CD4-positive, alpha-beta T cell (primary cell): ENCODE measurements around the gene DEDD2. TPM values are rescaled to one million over a fixed set of nuclear protein-coding genes. Genes with fewer than 3 reads are reported as not detected.

ENCODE experiments used
- ATAC-seq: fragments of 200-7000 bp; cut with Tn5 transposase; one replicate; pipeline ENCODE4 v1.10.0; 2022; ENCODE audit warnings: mild to moderate bottlenecking; ENCODE audit not compliant: poor library complexity
- CTCF ChIA-PET: fragments of 350-600 bp; sonication (Branson Sonifier 250); formaldehyde crosslinking; loops from one replicate; lab custom pipeline; 2021; ENCODE audit warnings: antibody characterized with exemption, inconsistent platforms; lab: Charles Lee
- POLR2A ChIA-PET: fragments of 350-600 bp; sonication (Branson Sonifier 250); formaldehyde crosslinking; loops from one replicate; lab custom pipeline; 2021; ENCODE audit warnings: antibody characterized with exemption, inconsistent platforms; lab: Charles Lee
- DNase-seq, 14 experiments: peaks; one replicate each; pipeline ENCODE4 v3.0.0-alpha.2; 2013 to 2020; ENCODE audit warnings: mixed read lengths in 2 of 14
- H3K27ac ChIP-seq, 2 donors: one replicate each; pipeline versions ENCODE4 v1.5.1 to v1.7.0; 2013; ENCODE audit warnings: low read length in 2 of 2, low read depth in 1 of 2, mild to moderate bottlenecking in 1 of 2
- H3K27me3 ChIP-seq, 2 experiments: 1 replicate in 1 of 2; 2 replicates in 1 of 2; pipeline versions ENCODE4 v1.6.1 to v1.7.0; 2013; ENCODE audit warnings: low read length in 2 of 2, control low read depth in 1 of 2, mild to moderate bottlenecking in 1 of 2, moderate library complexity in 1 of 2; ENCODE audit not compliant: insufficient read depth in 2 of 2, control insufficient read depth in 1 of 2
- H3K36me3 ChIP-seq: one replicate; pipeline ENCODE4 v1.6.1; 2013; ENCODE audit warnings: low read length, control low read depth; ENCODE audit not compliant: insufficient read depth
- H3K4me1 ChIP-seq: one replicate; pipeline ENCODE4 v1.6.1; 2013; ENCODE audit warnings: low read length, control low read depth; ENCODE audit not compliant: insufficient read depth
- H3K4me3 ChIP-seq: one replicate; pipeline ENCODE4 v1.5.1; 2013; ENCODE audit warnings: mild to moderate bottlenecking, low read length, moderate library complexity
- H3K9me3 ChIP-seq, 2 experiments: 1 replicate in 1 of 2; 2 replicates in 1 of 2; pipeline versions ENCODE4 v1.6.1 to v1.7.0; 2013; ENCODE audit warnings: low read length in 2 of 2, mild to moderate bottlenecking in 2 of 2, control low read depth in 1 of 2, moderate library complexity in 1 of 2; ENCODE audit not compliant: control insufficient read depth in 1 of 2, insufficient read depth in 1 of 2
- H3K27ac Mint-ChIP-seq: one replicate; pipeline ENCODE4 v1.8.0; 2020; ENCODE audit warnings: mixed read lengths
- H3K27me3 Mint-ChIP-seq: one replicate; pipeline ENCODE4 v1.8.0; 2021; ENCODE audit warnings: mixed read lengths
- H3K36me3 Mint-ChIP-seq: one replicate; pipeline ENCODE4 v1.8.0; 2021; ENCODE audit warnings: low read depth, mixed read lengths
- H3K4me1 Mint-ChIP-seq: one replicate; pipeline ENCODE4 v1.8.0; 2021; ENCODE audit warnings: low read depth, mixed read lengths
- H3K4me3 Mint-ChIP-seq: one replicate; pipeline ENCODE4 v1.8.0; 2020; ENCODE audit warnings: mild to moderate bottlenecking, mixed read lengths
- H3K9me3 Mint-ChIP-seq: one replicate; pipeline ENCODE4 v1.8.0; 2020; ENCODE audit warnings: mixed read lengths
- intact Hi-C, 2 experiments: fragments of 100-400 bp; cut with DNase I in 1 of 2; cut with micrococcal nuclease in 1 of 2; formaldehyde crosslinking; loops; one replicate each; pipeline versions ENCODE4 v1.15.1 to v1.9.0; 2023 to 2025; cut with DNase I, micrococcal nuclease
- total RNA-seq, 174 experiments: library from RNA in 2 of 174; stranded (reverse) in 2 of 174; gene quantifications; one replicate each; pipeline ENCODE4 v1.2.3 and lab custom pipeline; 2021 to 2026
- TF ChIP-seq, protein P1 (sequence below): fragments of 200-600 bp; IDR thresholded peaks from one replicate; pipeline ENCODE4 v1.8.0; 2022; ENCODE audit warnings: antibody characterized with exemption, mild to moderate bottlenecking

DEDD2 gene
- total RNA-seq, 2 experiments from 2014 or later: 96.5 to 103 TPM

DNA sequence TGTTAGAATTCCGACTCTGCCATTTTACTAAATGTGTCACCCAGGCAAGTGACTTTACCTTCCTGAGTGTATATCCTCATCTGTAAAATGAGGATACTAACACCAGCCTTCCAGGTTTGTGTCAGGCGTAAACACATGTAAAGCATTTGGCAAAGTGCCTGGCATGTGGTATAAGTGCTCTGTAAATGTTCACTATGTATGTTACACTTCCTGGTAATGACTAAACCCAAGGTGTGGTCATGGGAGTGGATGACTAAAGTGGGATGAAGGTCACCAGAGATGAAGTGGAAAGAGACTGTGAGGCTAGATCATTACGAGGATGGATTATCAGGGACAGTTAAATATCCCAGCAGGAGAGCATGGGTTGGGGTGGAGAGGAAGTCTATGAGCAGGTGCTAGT, 25.6 kb downstream of the DEDD2 start:
- Histone ChIP-seq H3K9me3 (no peaks in the 10 kb centered on the region), H3K4me1 (peaks cover 44% of the 10 kb centered on the region), H3K4me3 (no peak overlapping the region), H3K27me3 (no peaks in the 10 kb centered on the region), H3K27ac (no peak overlapping the region), H3K36me3 (peaks cover 10% of the 10 kb centered on the region)
- Mint-ChIP-seq H3K4me1 (peaks cover 56% of the 10 kb centered on the region), H3K27ac (no peak overlapping the region), H3K4me3 (no peak overlapping the region), H3K36me3 (peaks cover 18% of the 10 kb centered on the region), H3K27me3 (no peaks in the 10 kb centered on the region), H3K9me3 (peaks cover 3% of the 10 kb centered on the region)
- ChIA-PET CTCF (interaction anchor here (1.4 kb wide), 1 partner anchor 8 kb away, joined by 3 read pairs; no protein-coding TSS in a partner anchor), POLR2A (interaction anchor here (1.0 kb wide), 1 partner anchor 50 kb away, joined by 3 read pairs; the partner anchor contains the start of gene GSK3A)
- intact Hi-C loops: no loop called here
- DNase-seq (peak in 4 of 14 experiments; percentile 48 to 59 (median 56)), ATAC-seq (peak; percentile 56)
- TF ChIP-seq, protein P1, sequence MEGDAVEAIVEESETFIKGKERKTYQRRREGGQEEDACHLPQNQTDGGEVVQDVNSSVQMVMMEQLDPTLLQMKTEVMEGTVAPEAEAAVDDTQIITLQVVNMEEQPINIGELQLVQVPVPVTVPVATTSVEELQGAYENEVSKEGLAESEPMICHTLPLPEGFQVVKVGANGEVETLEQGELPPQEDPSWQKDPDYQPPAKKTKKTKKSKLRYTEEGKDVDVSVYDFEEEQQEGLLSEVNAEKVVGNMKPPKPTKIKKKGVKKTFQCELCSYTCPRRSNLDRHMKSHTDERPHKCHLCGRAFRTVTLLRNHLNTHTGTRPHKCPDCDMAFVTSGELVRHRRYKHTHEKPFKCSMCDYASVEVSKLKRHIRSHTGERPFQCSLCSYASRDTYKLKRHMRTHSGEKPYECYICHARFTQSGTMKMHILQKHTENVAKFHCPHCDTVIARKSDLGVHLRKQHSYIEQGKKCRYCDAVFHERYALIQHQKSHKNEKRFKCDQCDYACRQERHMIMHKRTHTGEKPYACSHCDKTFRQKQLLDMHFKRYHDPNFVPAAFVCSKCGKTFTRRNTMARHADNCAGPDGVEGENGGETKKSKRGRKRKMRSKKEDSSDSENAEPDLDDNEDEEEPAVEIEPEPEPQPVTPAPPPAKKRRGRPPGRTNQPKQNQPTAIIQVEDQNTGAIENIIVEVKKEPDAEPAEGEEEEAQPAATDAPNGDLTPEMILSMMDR: no peak

DNA sequence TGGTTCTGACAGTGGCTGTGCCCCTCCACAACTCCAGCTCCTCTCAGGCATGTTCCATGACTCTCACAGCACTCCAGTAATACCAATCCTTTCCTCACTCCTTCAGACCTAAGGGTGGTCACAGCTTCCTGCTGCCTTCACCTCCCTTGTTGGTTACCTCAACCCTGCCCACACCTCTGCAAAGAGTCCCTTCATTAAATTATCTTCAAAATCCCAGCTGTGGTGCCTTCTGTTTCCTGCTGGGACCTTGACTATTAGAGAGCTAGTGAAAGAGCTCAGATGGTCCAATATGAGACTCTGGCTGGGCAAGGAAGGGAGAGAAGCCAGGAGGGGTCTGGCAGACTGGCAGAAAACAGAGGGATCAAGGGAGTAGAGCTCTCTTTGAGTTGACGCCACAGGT, 26.1 kb downstream of the DEDD2 start:
- Mint-ChIP-seq H3K27me3 (no peaks in the 10 kb centered on the region), H3K4me3 (no peak overlapping the region), H3K9me3 (peaks cover 3% of the 10 kb centered on the region), H3K4me1 (peaks cover 56% of the 10 kb centered on the region), H3K36me3 (peaks cover 13% of the 10 kb centered on the region), H3K27ac (no peak overlapping the region)
- ChIA-PET POLR2A (interaction anchor here (0.6 kb wide), 2 partner anchors 17 to 51 kb away, joined by 3 read pairs; partner anchors contain the start of gene GSK3A), CTCF (interaction anchor here (1.4 kb wide), 1 partner anchor 8 kb away, joined by 3 read pairs; no protein-coding TSS in a partner anchor)
- TF ChIP-seq, protein P1: no peak
- H3K4me1 ChIP-seq: peaks cover 42% of the 10 kb centered on the region
- no peaks in the 10 kb centered on the region for H3K9me3 ChIP-seq
- ATAC-seq (no peak), DNase-seq (no peak)
- peaks cover 5% of the 10 kb centered on the region for H3K36me3 ChIP-seq
- intact Hi-C loops: no loop called here
- no peak overlapping the region for H3K27ac ChIP-seq
- no peaks in the 10 kb centered on the region for H3K27me3 ChIP-seq
- H3K4me3 ChIP-seq: no peak overlapping the region

DNA sequence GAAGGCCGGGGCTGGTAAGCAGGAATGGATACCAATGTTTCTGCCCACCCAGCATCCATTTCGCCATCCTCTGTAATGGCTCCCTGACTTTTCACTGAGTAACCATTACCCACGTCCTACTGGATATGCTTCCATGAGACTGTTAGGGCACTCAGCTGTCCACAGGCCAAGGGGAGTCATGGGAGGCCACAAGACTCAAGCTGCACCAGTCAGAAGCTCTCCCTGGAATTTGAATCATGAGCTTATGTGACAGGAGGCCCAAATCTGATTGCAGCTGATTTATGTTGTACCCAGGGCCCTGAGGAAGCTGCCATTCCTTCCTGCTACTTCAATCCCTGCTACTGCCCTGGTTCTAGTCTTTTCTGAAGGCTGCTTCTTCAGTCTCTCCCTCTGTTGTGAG, 28.3 kb downstream of the DEDD2 start:
- POLR2A ChIA-PET: interaction anchor here (1.0 to 1.2 kb wide), 2 partner anchors 10 to 12 kb away, joined by 4 read pairs; no protein-coding TSS in a partner anchor
- H3K36me3 ChIP-seq: no peaks in the 10 kb centered on the region
- Mint-ChIP-seq H3K36me3 (peaks cover 10% of the 10 kb centered on the region), H3K9me3 (peaks cover 3% of the 10 kb centered on the region), H3K4me3 (no peak overlapping the region), H3K27ac (no peak overlapping the region), H3K27me3 (no peaks in the 10 kb centered on the region), H3K4me1 (peaks cover 65% of the 10 kb centered on the region)
- H3K4me1 ChIP-seq: peaks cover 52% of the 10 kb centered on the region
- CTCF ChIA-PET: no interaction called here
- H3K4me3 ChIP-seq: no peak overlapping the region
- no peak overlapping the region for H3K27ac ChIP-seq
- H3K9me3 ChIP-seq: no peaks in the 10 kb centered on the region
- ATAC-seq (no peak), DNase-seq (no peak)
- intact Hi-C loops: no loop called here
- H3K27me3 ChIP-seq: no peaks in the 10 kb centered on the region
- TF ChIP-seq, protein P1: no peak
